Stimulated activated naive CD4-positive, alpha-beta T cell treated with Interleukin-2 at 50 U/mL for 16 hours (primary cell): Measurements from ENCODE around the gene GJA9.
"Not testable (repeated sequence)": the region's sequence is repeated elsewhere in the genome, so short reads cannot be mapped to it uniquely, and the experiment has no call there.

Source experiments
- DNase-seq: peaks from one replicate; lab custom pipeline; 2025; lab: John Stamatoyannopoulos, UW

GJA9 gene

DNA sequence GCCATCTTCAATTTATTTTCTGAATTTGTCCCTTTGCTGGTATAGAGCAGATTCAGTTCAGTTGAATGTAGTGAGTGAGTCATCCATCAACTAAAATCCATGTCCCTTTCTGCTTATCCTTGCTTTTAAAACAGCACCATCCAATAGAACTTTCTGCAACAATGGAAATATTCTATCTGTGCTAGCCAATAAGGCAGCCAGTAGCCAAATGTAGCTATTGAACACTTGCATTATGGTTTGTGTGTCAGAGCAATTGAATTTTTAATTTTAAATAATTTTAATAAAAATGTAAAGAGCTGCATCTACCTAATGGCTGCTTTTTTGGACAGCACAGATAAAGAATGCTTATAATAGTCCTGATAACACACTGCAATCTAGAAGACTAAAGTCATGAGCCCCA, at the start of gene GJA9:
Gene GJA9, minus strand, starts transcription at position 101 of the 400 bp plus-strand sequence. CDS start 5,489 bp downstream, outside the sequence.
- DNase-seq = no peak

DNA sequence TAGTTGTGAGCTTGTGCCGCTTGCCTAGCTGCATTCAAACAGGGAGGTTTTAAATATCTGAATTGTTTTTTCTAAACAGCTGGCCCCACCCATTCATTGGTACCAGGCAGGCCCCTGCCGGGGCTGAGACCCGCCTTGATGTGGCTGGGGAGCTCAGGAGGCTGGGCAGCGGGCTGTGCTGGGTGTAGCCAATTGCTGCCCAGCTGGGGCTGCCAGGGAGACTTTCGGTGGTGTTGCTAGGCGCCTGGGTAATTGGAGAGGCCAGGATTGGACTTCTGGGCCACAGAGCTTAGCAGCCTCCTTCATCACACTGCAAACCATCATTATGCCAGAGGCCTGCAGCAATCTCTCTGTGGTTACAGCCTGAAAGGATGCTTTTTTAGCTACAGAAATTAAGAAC, 48.1 kb upstream of the GJA9 start:
- DNase-seq = no peak

DNA sequence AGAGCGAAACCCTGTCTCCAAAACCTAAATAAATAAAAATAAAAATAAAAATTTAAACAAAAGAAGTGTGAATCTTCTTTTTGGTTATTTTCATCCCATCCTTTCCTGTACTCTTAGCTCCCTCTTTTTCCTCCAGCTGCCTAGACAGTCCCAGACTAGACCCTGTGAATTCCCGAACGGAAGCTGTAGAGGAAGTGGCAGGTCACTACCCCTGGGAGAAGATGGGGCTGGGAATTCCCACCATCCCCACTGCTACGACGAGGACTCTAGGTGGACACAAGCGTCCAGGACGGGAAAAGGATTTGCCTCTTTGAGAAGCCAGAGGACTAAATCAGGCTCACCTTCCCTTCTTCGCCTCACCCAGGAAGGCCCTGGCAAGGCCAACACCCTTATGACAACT, 47.7 kb upstream of the GJA9 start:
- no peak for DNase-seq

DNA sequence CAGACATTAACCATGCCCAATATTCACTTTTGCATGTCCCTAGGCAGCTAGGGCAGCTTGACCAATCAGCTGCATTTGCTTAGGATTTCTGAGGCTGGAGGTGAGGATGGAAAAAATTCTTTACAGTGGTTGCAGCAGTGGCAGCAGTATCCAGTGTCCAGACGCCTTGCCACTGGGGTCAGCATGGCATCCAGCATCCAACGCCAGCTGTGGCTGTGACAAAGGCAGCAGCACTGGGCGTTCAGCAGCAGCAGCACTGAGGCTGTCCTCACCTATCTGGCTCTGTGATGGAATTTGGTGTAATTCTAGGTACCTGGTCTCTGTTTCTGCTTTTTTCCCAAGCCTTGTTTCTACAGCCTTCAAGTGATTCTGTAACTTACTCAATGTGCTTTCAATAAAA, 44.7 kb upstream of the GJA9 start:
- DNase-seq = no peak

DNA sequence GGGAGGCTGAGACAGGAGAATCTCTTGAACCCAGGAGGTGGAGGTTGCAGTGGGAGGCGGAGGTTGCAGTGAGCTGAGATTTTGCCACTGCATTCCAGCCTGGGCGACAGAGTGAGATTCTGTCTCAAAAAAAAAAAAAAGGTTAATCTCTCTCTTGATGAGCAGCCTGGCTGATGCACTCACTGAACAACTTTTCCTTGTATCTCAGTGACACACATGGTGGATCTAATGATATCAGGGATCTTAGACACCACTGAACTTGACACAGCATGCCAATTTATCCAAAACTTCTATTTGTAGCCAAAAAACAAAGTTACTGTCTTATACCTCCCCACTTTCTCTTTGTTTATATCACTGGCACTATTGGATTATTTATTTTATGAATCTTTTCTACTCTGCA, 44.0 kb upstream of the GJA9 start:
- no peak for DNase-seq

DNA sequence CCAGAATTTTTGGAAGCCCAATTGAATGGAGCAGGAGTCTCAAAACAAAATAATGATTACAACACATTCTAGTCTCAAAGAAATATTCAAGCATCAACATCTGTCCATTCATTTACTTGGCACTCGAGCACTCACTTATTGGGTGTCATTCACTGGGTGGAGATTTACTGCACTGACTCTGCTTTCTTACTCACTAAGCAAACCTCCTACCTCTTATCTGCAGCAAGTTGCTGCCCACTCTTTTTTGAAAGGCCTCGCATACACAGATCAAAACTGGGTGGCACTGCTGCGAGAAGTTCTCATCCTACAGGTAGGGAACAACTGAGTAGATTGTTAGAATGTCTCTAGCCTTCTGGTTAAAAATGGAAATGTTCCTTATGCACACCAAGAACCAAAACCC, 42.2 kb upstream of the GJA9 start:
- no peak for DNase-seq

DNA sequence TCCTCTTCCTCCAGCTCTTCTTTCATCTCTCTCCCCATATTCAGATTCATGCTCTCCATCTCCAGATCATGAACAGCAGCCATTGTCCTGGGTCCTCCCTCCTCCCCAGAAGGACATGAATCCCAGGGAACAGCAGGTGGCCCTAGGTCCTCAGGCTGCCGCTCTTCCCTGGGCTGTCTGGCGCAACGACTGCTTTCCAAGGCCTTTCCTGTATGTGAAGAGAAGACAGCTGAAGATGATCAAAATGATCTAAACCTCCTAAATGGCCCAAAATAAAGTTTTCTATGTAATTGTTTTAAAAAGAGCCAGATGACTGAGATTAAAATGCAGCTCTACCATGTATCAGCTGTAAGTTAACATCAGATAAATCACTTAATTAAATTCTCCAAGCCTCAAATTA, 37.7 kb upstream of the GJA9 start:
- no peak for DNase-seq

DNA sequence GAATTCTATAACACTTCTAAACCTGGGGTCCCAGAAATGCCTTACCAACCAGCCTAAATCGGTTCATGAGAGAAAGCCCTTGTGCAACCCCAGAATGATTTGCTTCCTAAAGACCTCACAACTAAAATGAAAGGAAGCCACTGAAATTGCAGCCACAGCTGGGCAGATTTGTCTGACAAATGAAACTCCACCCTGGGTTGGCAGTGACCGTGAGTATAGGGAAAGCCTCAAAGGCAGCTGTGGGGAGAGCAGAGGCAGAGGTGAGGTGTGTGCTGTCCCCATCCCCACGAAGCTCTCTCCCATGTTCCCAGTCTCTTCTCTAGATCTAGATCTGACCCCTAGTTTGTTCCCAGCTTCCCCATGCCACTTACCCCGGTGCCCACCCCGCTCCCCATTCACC, 37.2 kb upstream of the GJA9 start:
- no peak for DNase-seq

DNA sequence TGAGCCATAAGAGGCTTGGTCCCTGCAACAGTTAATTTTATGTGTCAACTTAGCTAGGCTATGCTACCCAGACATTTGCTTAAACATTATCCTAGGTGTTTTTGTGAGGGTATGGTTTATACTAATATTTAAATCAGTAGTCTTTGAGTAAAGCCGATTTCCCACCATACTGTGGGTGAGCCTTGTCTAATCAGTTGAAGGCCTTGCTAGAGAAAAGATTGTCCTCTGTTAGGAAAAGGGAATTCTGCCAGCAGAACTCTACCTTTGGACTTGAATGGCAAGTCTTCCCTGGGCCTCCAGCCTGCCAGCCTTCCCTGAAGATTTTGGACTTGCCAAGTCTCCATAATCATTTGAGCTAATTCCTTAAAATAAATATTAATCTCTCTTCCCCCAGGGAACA, 36.4 kb upstream of the GJA9 start:
- no peak for DNase-seq

DNA sequence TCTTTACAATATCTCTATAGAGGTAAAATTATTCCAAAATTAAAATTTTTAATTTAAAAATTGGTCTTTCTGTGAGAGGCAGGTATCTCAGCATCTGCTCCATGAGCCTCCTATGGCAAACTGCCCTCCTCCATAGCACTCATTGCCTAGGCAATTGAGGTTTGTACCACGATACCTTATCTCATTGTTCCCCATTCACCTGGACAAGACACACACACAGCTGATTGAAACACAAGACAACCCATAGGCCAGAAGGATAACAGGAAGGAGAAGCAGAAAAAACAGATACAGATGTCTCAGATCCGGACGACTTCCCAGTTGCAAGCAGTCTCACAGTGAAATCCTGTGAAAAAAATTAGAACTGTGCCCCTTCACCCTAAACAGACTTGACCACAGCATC, 36.0 kb upstream of the GJA9 start:
- no peak for DNase-seq

DNA sequence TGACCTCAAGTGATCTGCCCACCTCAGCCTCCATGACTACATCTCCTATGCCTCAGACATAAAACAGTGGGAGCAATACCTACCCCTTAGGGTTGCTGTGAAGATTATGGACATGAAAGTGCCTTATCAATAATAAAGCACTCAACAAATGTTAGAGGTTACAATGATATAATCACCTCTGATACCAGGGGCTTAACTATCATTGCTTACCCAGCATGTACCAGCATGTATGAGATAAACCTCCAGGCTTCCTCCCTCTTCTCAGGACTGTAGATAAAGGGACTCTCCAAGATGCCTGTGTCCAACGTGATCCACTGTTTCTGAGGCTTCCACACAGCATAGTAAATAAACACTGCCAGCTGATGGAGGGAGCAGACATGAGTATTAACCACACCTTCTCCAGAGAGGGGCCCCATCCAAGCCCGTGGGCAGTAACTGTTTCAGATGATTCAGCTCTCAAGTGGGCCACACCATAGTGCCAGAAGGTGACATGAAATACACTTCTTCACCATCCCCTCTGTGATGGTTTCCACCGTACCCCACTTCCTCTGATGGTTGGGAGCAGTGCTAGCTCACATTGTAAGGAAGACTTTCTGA, 34.1 kb upstream of the GJA9 start:
- DNase-seq = no peak

DNA sequence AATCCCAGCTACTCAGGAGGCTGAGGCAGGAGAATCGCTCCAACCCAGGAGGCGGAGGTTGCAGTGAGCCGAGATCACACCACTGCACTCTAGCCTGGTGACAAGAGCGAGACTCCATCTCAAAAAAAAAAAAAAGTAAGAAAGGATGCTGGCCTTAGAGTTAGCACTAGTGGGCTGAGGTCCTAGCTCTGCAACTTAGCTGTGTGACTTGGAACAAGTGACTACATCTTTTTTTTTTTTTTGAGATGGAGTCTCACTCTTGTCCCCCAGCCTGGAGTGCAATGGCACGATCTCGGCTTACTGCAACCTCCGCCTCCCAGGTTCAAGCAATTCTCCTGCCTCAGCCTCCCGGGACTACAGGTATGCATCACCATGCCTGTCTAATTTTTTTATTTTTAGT, 33.5 kb upstream of the GJA9 start:
- not testable (repeated sequence) for DNase-seq

DNA sequence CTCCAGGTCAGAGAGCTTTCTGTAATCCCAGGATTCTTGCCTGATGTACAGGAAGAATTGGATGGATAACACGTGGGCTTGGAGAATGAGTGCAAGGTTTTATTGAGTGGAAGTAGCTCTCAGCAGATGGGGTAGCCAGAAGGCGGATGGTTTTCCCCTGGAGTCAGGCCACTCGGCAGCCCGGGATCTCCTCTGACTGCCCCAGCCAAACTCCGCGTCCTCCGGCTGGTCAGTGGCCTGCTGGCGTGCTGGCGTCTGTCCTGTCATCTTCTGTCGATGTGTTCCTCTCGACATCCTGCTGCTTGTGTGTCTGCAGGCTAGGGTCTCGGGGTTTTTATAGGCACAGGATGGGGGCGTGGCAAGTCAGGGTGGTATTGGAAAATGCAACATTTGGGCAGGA, 27.4 kb upstream of the GJA9 start:
- DNase-seq = no peak

DNA sequence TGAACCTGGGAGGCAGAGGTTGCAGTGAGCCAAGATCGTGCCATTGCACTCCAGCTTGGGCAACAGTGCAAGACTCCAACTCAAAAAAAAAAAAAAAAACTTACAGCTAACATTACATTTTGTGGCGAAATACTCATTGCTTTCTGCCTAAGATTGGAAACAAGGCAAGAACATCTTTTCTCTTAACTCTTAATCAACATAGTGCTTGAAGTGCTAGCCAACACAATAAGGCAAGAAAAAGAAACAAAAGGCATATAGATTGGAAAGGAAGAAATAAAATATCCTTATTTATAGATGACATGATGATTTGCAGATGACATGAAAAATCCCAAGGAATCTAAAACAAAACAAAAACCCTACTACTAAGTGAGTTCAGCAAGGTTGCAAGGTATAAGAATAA, 24.6 kb upstream of the GJA9 start:
- no peak for DNase-seq

DNA sequence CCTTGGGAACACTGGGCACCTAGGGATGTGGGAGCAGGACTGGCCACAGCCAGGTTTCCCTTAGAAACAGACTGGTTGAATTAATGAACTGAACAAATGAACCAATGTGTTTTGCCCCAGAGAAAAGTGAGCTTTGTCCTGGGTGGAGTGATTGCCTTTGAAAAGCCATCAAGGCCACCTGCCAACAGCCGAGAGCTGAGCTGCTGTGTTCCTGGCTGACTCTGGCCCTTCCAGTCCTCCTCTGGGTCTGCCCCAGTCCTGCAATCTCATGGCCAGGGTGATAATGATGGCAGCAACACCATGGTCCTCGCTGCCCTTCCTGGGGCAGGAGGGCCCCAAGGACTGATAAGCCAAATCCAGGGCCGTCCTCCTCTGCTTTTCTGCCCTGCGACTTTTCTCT, 18.2 kb upstream of the GJA9 start:
- DNase-seq = no peak

DNA sequence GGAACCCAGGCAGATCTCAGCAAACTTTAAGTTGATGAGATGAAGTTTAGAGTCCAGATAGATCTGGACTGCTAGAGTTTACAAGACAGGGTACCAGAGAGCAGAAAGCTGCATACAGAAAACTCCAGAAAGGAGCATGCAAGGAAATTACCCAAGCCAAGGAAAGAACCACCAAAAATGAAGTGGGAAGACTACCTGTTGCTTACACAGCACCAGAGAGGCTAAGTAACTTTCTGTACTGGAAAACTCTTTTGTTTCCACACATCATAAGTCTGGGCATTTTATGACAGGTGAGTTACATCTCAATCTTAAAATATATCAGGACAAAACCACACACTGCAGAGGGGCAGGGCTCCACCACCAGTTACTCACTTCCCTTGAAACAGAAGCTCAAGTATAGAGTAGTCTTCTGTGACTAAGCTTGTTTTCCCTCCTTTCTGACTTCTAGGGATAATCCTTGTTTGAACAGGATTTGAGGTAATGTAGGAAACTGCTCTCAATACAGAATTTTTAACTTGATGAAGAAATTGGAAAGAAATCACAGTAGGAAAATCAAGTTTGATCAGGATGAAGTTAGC, 17.4 kb upstream of the GJA9 start:
- no peak for DNase-seq

DNA sequence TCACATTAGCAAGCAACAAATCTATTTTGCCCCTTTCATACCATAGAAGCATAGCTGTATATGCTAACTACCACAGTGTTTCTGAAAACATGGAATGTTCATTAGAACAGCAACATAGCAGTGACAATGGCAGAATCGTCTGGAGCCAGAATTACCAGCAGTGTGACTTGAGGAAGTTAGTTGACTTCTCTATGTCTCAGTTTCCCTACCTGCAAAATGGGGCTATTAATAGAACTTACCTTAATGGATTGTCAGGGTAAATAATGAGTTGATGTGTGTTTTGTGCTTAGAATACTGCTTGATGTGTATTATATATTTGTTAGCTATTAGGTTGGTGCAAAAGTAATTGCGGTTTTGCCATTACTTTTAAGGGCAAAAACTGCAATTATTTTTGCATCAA, 14.8 kb upstream of the GJA9 start:
- no peak for DNase-seq

DNA sequence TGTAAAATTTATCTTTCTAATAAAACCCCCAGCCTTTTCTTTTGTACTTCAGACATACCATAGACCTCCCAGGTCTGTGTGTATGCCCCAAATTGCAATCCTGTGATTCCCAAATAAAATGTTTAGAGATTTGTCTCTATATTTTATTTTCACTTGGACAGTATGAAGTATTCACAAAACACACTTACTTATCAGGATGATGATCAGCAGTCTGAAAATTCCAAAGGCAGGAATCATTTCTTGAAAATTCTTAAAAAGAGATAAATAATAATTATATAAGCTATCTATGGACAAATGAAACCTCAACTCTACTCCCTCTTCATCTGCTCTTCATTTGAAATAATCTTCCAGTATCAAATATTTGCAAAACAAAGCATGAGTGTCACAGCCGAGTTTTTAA, 11.6 kb upstream of the GJA9 start:
- DNase-seq = no peak

DNA sequence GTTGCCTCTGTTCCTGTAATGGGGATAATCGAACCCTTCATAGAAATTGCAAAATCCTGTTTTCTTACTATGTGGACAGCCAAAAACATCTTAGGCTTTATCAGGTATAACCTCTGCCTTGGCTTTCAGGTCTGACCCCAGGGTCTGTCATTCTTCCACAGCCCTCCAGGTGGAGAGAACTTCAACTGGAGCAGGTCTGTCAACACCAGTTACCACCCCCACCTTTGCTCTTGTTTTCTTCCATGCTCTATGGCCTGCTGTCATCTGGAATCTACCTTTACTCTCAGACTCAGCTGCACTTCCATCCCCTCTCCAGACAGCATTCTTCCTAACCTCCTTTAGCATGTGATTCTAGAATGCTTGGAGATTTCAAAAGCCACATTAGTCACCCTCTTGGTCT, 10.4 kb upstream of the GJA9 start:
- no peak for DNase-seq

DNA sequence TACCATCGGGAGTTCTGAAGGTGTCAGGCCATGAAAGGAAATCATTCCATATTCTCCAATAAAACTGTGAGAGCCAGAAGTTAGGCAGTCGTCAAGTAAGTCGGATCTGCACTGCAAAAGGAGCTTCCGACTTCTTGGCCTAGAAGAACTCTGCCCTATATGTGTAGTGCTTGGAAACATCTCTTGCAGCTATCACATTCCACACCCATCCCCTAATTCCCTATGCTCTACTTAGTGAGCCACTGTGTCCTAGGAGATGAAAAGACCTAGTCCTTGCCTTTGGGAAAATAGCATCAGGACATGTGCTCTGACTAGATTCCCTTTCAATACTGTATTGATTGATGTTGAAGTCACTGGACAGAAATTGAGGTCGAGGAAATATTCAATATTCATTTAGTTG, 8.2 kb upstream of the GJA9 start:
- no peak for DNase-seq

DNA sequence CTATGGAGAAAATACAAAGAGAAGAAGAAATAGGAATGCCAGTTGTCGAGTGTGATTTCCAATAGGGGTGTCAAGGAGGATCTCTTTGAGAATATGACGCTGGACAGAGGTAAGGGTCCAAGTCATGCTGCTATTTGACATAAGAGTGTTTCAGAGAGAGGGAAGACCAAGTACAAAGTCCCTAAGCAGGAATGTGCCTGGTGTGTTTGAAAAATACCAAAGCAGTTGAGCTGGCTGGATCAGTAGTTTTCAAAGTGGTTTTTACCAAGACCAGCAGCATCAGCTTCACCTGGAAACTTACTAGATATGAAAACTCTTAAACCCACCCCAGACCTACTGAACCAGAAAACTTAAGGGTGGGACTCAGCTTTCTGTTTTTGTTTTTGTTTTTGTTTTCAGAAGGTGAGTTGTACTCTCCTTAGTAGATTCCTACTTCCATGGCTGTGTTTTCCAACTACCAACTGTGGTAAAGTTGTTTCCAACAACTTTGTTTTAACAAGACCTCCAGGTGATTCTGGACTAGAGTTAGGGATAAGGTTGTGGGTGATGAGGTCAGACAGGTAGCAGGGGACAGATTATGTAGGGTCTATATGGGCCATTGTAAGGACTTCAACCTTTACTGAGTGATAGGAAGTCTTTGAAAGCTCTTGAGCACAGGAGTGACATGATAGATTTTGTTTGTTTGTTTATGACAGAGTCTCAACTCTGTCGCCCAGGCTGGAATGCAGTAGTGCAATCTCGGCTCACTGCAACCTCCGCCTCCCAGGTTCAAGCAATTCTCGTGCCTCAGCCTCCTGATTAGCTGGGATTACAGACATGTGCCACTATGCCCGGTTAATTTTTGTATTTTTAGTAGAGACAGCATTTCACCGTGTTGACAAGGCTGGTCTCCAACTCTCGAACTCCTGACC, 7.3 kb upstream of the GJA9 start:
- DNase-seq = no peak

DNA sequence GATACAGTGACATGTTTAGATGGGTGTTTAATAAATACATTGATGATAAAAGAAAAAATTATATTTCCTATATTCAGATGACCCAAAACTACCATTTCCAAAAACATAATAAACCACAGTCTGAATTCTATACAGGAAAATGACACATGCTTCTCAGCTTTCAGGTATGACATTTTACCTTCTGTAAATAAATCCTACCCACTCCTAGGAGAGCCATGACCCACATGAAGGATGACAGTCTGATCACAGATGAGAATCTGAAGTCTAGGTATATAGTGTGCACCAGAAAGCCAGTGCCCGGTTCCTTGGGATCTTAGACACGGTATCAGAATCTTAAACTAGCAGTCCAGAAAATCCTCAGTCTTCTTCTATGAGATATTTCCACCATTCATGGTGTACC, 3.7 kb upstream of the GJA9 start:
- no peak for DNase-seq

DNA sequence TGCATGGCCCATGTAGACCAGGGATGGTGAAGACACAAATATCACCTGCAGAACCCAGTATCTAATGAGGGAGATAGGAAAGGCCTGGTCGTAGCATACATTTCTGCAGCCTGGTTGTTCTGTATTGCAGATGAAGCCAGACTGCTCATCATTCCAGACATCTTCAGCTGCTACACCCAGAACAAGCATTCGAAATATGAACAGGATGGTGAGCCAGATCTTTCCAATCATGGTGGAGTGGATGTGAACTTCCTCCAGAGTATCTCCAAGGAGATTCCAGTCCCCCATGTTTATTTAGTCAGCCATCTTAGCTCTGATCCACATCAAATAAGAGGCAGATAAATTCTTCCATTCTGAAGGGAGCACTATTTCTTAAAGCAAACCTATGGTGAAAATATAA, 5.6 kb downstream of the GJA9 start:
- no peak for DNase-seq
